H9 (cell line): ENCODE results near the gene OMP. TPM values are rescaled to one million over a fixed set of nuclear protein-coding genes. Genes with fewer than 3 reads are reported as not detected.

ENCODE experiments used
- DNase-seq: peaks from one replicate; pipeline ENCODE4 v3.0.0-alpha.2; 2017
- H2AFZ ChIP-seq: one replicate; pipeline ENCODE4 v1.6.1; 2013; ENCODE audit warnings: mild to moderate bottlenecking, low read length, control low read depth, moderate library complexity
- H2AK5ac ChIP-seq: 2 replicates; pipeline ENCODE4 v1.6.1; 2013; ENCODE audit warnings: low read length, control low read depth, mixed read lengths; ENCODE audit not compliant: insufficient read length
- H2BK120ac ChIP-seq: one replicate; pipeline ENCODE4 v1.6.1; 2013; ENCODE audit warnings: low read depth, mild to moderate bottlenecking, low read length, control low read depth, inconsistent platforms; ENCODE audit not compliant: poor library complexity, severe bottlenecking
- H2BK12ac ChIP-seq: 2 replicates; pipeline ENCODE4 v1.6.1; 2013; ENCODE audit warnings: low read length, control low read depth, mixed read lengths, low read depth; ENCODE audit not compliant: insufficient read length
- H2BK15ac ChIP-seq: 2 replicates; pipeline ENCODE4 v1.6.1; 2013; ENCODE audit warnings: low read depth, low read length, control low read depth
- H2BK20ac ChIP-seq: one replicate; pipeline ENCODE4 v1.6.1; 2013; ENCODE audit warnings: low read depth, mild to moderate bottlenecking, low read length, control low read depth, inconsistent platforms; ENCODE audit not compliant: poor library complexity, severe bottlenecking
- H2BK5ac ChIP-seq: 2 replicates; pipeline ENCODE4 v1.6.1; 2013; ENCODE audit warnings: low read length, control low read depth, mixed read lengths; ENCODE audit not compliant: insufficient read length
- H3K14ac ChIP-seq: 2 replicates; pipeline ENCODE4 v1.6.1; 2013; ENCODE audit warnings: low read length, control low read depth; ENCODE audit not compliant: insufficient read depth
- H3K18ac ChIP-seq: 2 replicates; pipeline ENCODE4 v1.6.1; 2013; ENCODE audit warnings: low read depth, mild to moderate bottlenecking, mixed read lengths, low read length, control low read depth; ENCODE audit not compliant: insufficient read length
- H3K23ac ChIP-seq: 2 replicates; pipeline ENCODE4 v1.6.1; 2013; ENCODE audit warnings: low read length, control low read depth, mixed read lengths, low read depth; ENCODE audit not compliant: insufficient read length
- H3K23me2 ChIP-seq: 2 replicates; pipeline ENCODE4 v1.6.1; 2013; ENCODE audit warnings: low read depth, mild to moderate bottlenecking, mixed read lengths, low read length, control low read depth; ENCODE audit not compliant: insufficient read length, poor library complexity, severe bottlenecking
- H3K27ac ChIP-seq: 2 replicates; pipeline ENCODE4 v1.5.1; 2013; ENCODE audit warnings: low read length, control low read depth, mixed read lengths, low read depth; ENCODE audit not compliant: insufficient read length
- H3K27me3 ChIP-seq: 2 replicates; pipeline ENCODE4 v1.6.1; 2013; ENCODE audit warnings: low read length, control low read depth, inconsistent platforms; ENCODE audit not compliant: insufficient read depth
- H3K4ac ChIP-seq: 2 replicates; pipeline ENCODE4 v1.6.1; 2013; ENCODE audit warnings: low read depth, mild to moderate bottlenecking, control low read depth, inconsistent platforms, low read length, moderate library complexity
- H3K4me1 ChIP-seq: 2 replicates; pipeline ENCODE4 v1.6.1; 2013; ENCODE audit warnings: low read length, control low read depth, inconsistent platforms; ENCODE audit not compliant: insufficient read depth
- H3K4me2 ChIP-seq: 2 replicates; pipeline ENCODE4 v1.6.1; 2013; ENCODE audit warnings: low read length, control low read depth, mixed read lengths; ENCODE audit not compliant: insufficient read length, insufficient read depth
- H3K56ac ChIP-seq: 2 replicates; pipeline ENCODE4 v1.6.1; 2013; ENCODE audit warnings: low read depth, mild to moderate bottlenecking, mixed read lengths, low read length, control low read depth; ENCODE audit not compliant: insufficient read length
- H3K79me1 ChIP-seq: 2 replicates; pipeline ENCODE4 v1.6.1; 2013; ENCODE audit warnings: low read depth, mild to moderate bottlenecking, moderate library complexity, low read length, control low read depth, inconsistent platforms; ENCODE audit not compliant: insufficient read depth, poor library complexity, severe bottlenecking
- H3K79me2 ChIP-seq: 2 replicates; pipeline ENCODE4 v1.6.1; 2013; ENCODE audit warnings: low read length, control low read depth, inconsistent platforms; ENCODE audit not compliant: insufficient read depth
- H3K9ac ChIP-seq: 2 replicates; pipeline ENCODE4 v1.6.1; 2013; ENCODE audit warnings: low read length, control low read depth, mixed read lengths; ENCODE audit not compliant: insufficient read length; ENCODE audit errors: extremely low read depth
- H3K9me3 ChIP-seq: one replicate; pipeline ENCODE4 v1.6.1; 2013; ENCODE audit warnings: low read depth, low read length, inconsistent platforms; ENCODE audit not compliant: control insufficient read depth
- H3T11ph ChIP-seq: one replicate; pipeline ENCODE4 v1.6.1; 2013; ENCODE audit warnings: mild to moderate bottlenecking, low read length, control low read depth, inconsistent platforms
- H4K20me1 ChIP-seq: one replicate; pipeline ENCODE4 v1.6.1; 2013; ENCODE audit not compliant: control insufficient read depth, insufficient read length, insufficient read depth
- H4K5ac ChIP-seq: 2 replicates; pipeline ENCODE4 v1.6.1; 2013; ENCODE audit warnings: low read depth, mild to moderate bottlenecking, mixed read lengths, low read length, control low read depth; ENCODE audit not compliant: insufficient read length
- H4K8ac ChIP-seq: replicated peaks from 2 replicates; pipeline ENCODE4 v1.6.1; 2013; ENCODE audit warnings: low read length, control low read depth, mixed read lengths, low read depth; ENCODE audit not compliant: insufficient read length
- H4K91ac ChIP-seq: 2 replicates; pipeline ENCODE4 v1.6.1; 2013; ENCODE audit warnings: low read depth, mild to moderate bottlenecking, moderate library complexity, mixed read lengths, low read length, control low read depth; ENCODE audit not compliant: insufficient read length
- H3K27ac Mint-ChIP-seq, 3 experiments: 2 replicates in 2 of 3; 3 replicates in 1 of 3; pipeline ENCODE4 v1.8.0; 2020 to 2021; ENCODE audit warnings: mixed read lengths in 3 of 3, mild to moderate bottlenecking in 1 of 3, moderate library complexity in 1 of 3
- H3K27me3 Mint-ChIP-seq: 2 replicates; pipeline ENCODE4 v1.8.0; 2021; ENCODE audit warnings: low read depth, mild to moderate bottlenecking, moderate library complexity, mixed read lengths
- H3K36me3 Mint-ChIP-seq, 3 experiments: 2 replicates in 2 of 3; 3 replicates in 1 of 3; pipeline ENCODE4 v1.8.0; 2020 to 2021; ENCODE audit warnings: low read depth in 3 of 3, mixed read lengths in 3 of 3; ENCODE audit not compliant: insufficient read depth in 1 of 3
- H3K4me1 Mint-ChIP-seq, 2 experiments: 2 replicates each; pipeline ENCODE4 v1.8.0; 2020; ENCODE audit warnings: mixed read lengths in 2 of 2
- H3K4me3 Mint-ChIP-seq, 2 experiments: 2 replicates in 1 of 2; 3 replicates in 1 of 2; pipeline ENCODE4 v1.8.0; 2020 to 2021; ENCODE audit warnings: mild to moderate bottlenecking in 2 of 2, mixed read lengths in 2 of 2, moderate library complexity in 1 of 2
- H3K9me3 Mint-ChIP-seq, 2 experiments: 2 replicates in 1 of 2; 3 replicates in 1 of 2; pipeline ENCODE4 v1.8.0; 2020; ENCODE audit warnings: mild to moderate bottlenecking in 2 of 2, mixed read lengths in 2 of 2, moderate library complexity in 1 of 2
- WGBS: extraction: QIAGEN DNeasy Blood & Tissue Kit; methylation state at CpG from one replicate; pipeline ENCODE4 v1.1.7; 2013; ENCODE audit warnings: missing lambda C conversion rate, low lambda C conversion rate, mixed read lengths; ENCODE audit not compliant: insufficient read length; ENCODE audit errors: extremely low coverage; 5-methylcytosine and 5-hydroxymethylcytosine counted together
- total RNA-seq: library from RNA; stranded (reverse); gene quantifications from 2 replicates; pipeline ENCODE4 v1.2.1, GENCODE V29; 2021
- TF ChIP-seq, protein P1 (sequence below): fragments of 200-600 bp; sonication (generic); conservative IDR thresholded peaks from 3 replicates; pipeline ENCODE4 v1.8.0; 2021; ENCODE audit warnings: antibody characterized with exemption, mild to moderate bottlenecking

Gene OMP
- total RNA-seq, 1 experiment from 2014 or later = not detected

DNA sequence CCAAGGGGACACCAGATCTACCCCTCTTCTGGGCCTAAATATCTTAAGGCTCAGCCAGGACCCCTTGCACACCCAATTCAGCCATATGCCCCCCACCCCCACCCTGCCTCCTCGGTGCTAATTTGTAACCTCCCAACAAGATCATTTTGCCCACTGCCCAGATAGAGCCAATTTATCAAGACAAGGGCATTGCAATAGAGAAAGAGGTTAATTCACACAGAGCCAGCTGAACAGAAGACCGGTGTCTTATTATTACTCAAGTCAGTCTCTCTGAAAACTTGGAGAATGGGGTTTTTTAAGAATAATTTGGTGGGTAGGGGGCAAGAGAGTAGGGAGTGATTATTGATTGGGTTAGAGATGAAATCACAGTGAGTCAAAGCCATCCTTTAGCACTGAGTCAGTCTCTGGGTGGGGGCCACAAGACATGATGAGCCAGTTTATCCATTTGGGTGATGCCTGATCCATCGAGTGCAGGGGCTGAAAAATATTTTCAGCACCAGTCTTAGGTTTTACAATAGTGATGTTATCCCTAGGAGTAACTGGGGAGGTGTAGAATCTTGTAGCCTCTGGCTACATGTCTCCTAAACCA, 45.7 kb upstream of the OMP start:
- no peak overlapping the region for H2BK15ac ChIP-seq
- H3K4me1 ChIP-seq = no peaks in the 10 kb centered on the region
- H3K27ac ChIP-seq = no peak overlapping the region
- no peak overlapping the region for H4K8ac ChIP-seq
- H3K18ac ChIP-seq = no peak overlapping the region
- no peak overlapping the region for H4K5ac ChIP-seq
- no peak overlapping the region for H2BK5ac ChIP-seq
- H3K79me2 ChIP-seq = no peaks in the 10 kb centered on the region
- Mint-ChIP-seq H3K36me3 (no peaks in the 10 kb centered on the region; a peak in 2 of 7 replicates), H3K27me3 (no peaks in the 10 kb centered on the region), H3K4me1 (peaks cover 23 to 27% of the 10 kb centered on the region in 2 experiments), H3K4me3 (no peak overlapping the region), H3K27ac (no peak overlapping the region), H3K9me3 (peaks cover 13 to 26% of the 10 kb centered on the region in 2 experiments; a peak in 4 of 5 replicates)
- H2BK20ac ChIP-seq = no peak overlapping the region
- no peak overlapping the region for H3K56ac ChIP-seq
- no peaks in the 10 kb centered on the region for H3K79me1 ChIP-seq
- no peak overlapping the region for H3K9ac ChIP-seq
- DNase-seq = no peak
- no peak overlapping the region for H4K91ac ChIP-seq
- TF ChIP-seq, protein P1, sequence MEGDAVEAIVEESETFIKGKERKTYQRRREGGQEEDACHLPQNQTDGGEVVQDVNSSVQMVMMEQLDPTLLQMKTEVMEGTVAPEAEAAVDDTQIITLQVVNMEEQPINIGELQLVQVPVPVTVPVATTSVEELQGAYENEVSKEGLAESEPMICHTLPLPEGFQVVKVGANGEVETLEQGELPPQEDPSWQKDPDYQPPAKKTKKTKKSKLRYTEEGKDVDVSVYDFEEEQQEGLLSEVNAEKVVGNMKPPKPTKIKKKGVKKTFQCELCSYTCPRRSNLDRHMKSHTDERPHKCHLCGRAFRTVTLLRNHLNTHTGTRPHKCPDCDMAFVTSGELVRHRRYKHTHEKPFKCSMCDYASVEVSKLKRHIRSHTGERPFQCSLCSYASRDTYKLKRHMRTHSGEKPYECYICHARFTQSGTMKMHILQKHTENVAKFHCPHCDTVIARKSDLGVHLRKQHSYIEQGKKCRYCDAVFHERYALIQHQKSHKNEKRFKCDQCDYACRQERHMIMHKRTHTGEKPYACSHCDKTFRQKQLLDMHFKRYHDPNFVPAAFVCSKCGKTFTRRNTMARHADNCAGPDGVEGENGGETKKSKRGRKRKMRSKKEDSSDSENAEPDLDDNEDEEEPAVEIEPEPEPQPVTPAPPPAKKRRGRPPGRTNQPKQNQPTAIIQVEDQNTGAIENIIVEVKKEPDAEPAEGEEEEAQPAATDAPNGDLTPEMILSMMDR = no peak
- no peaks in the 10 kb centered on the region for H4K20me1 ChIP-seq
- H3K23me2 ChIP-seq = no peaks in the 10 kb centered on the region
- no peak overlapping the region for H2BK12ac ChIP-seq
- H3K27me3 ChIP-seq = no peaks in the 10 kb centered on the region
- no CpG with 5 or more reads among the region's 3 CpGs for whole genome bisulfite sequencing
- no peak overlapping the region for H2AFZ ChIP-seq
- no peak overlapping the region for H3K14ac ChIP-seq
- no peaks in the 10 kb centered on the region for H3K9me3 ChIP-seq
- no peak overlapping the region for H2BK120ac ChIP-seq
- no peak overlapping the region for H3K23ac ChIP-seq
- H2AK5ac ChIP-seq = no peak overlapping the region
- no peak overlapping the region for H3K4me2 ChIP-seq
- no peak overlapping the region for H3T11ph ChIP-seq
- H3K4ac ChIP-seq = no peak overlapping the region
